Neutrophil (primary cell): ENCODE measurements around the gene KBTBD6.

Source experiments
- H3K27ac ChIP-seq: fragments of 200-600 bp; sonication (generic); 2 replicates; pipeline ENCODE4 v1.5.1; 2016; ENCODE audit warnings: mild to moderate bottlenecking, moderate library complexity
- H3K27me3 ChIP-seq: fragments of 200-600 bp; sonication (generic); 2 replicates; pipeline ENCODE4 v1.6.0; 2016; ENCODE audit warnings: mild to moderate bottlenecking
- H3K36me3 ChIP-seq: fragments of 200-600 bp; sonication (generic); 2 replicates; pipeline ENCODE4 v1.5.1; 2017
- H3K4me1 ChIP-seq, 2 experiments: fragments of 200-600 bp in 1 of 2; sonication (generic) in 1 of 2; 1 replicate in 1 of 2; 2 replicates in 1 of 2; pipeline versions ENCODE4 v1.5.1 to v1.6.1; 2013 to 2016; ENCODE audit warnings: low read depth in 1 of 2, low read length in 1 of 2, mild to moderate bottlenecking in 1 of 2, moderate library complexity in 1 of 2; ENCODE audit not compliant: control insufficient read depth in 1 of 2, insufficient read depth in 1 of 2
- H3K4me3 ChIP-seq, 2 experiments: fragments of 200-600 bp in 1 of 2; sonication (generic) in 1 of 2; 1 replicate in 1 of 2; 2 replicates in 1 of 2; pipeline ENCODE4 v1.5.1; 2013 to 2016; ENCODE audit warnings: low read depth in 1 of 2, low read length in 1 of 2, mild to moderate bottlenecking in 1 of 2, moderate library complexity in 1 of 2
- H3K9me3 ChIP-seq: fragments of 200-600 bp; sonication (generic); 2 replicates; pipeline ENCODE4 v1.5.1; 2016
- TF ChIP-seq, protein P1 (sequence below): fragments of 200-600 bp; sonication (generic); IDR thresholded peaks from 2 replicates; pipeline ENCODE4 v1.5.1; 2016; ENCODE audit warnings: antibody characterized with exemption

The KBTBD6 gene

GRCh38 chr13:41150058-41150457 is 17.5 kb upstream of the KBTBD6 start:
- Histone ChIP-seq H3K27ac (no peak overlapping the region), H3K36me3 (no peaks in the 10 kb centered on the region), H3K27me3 (no peaks in the 10 kb centered on the region), H3K9me3 (peaks cover 45% of the 10 kb centered on the region), H3K4me1 (no peaks in the 10 kb centered on the region), H3K4me3 (no peak overlapping the region)
- TF ChIP-seq, protein P1, sequence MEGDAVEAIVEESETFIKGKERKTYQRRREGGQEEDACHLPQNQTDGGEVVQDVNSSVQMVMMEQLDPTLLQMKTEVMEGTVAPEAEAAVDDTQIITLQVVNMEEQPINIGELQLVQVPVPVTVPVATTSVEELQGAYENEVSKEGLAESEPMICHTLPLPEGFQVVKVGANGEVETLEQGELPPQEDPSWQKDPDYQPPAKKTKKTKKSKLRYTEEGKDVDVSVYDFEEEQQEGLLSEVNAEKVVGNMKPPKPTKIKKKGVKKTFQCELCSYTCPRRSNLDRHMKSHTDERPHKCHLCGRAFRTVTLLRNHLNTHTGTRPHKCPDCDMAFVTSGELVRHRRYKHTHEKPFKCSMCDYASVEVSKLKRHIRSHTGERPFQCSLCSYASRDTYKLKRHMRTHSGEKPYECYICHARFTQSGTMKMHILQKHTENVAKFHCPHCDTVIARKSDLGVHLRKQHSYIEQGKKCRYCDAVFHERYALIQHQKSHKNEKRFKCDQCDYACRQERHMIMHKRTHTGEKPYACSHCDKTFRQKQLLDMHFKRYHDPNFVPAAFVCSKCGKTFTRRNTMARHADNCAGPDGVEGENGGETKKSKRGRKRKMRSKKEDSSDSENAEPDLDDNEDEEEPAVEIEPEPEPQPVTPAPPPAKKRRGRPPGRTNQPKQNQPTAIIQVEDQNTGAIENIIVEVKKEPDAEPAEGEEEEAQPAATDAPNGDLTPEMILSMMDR, result no peak

- Histone ChIP-seq H3K9me3 (peaks cover 45% of the 10 kb centered on the region), H3K27me3 (no peaks in the 10 kb centered on the region), H3K36me3 (no peaks in the 10 kb centered on the region), H3K4me1 (no peaks in the 10 kb centered on the region), H3K27ac (no peak overlapping the region), H3K4me3 (no peak overlapping the region)
- TF ChIP-seq, protein P1, result no peak
Measured at GRCh38 chr13:41148419-41149283, 16.0 kb upstream of the KBTBD6 start.

DNA sequence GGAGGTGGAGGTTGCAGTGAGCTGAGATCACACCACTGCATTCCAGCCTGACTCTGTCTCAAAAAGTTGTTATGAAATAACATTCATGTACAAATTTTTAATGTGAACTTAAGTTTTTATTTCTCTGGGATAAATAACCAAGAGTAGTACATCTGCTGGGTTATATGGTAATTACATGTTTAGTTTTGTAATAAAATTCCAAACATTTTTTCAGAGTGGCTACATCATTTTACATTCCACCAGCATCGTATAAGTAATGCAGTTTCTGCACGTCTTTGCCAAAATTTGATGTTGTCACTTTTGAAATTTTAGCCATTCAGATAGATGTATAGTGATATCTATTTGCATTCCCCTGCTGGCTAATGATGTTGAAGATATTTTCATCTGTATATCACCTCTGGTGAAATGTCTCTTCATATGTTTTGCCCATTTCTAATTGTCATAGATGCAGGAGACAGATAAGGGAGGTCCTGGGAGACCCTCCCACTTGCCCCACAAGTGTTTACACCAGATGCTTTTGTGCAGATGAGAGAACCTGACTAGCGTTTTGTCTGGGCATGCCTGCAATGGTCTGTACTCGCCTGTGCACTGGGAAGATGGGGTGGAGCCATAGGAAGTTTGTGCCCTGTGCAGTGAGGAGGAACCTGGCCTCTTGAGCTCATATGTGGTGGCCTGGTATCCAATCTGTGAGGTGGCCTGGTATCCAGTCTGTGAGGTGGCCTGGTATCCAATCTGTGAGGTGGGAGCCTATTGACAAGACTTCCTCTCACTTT is 12.7 kb upstream of the KBTBD6 start:
- TF ChIP-seq, protein P1, result no peak
- Histone ChIP-seq H3K36me3 (no peaks in the 10 kb centered on the region), H3K4me3 (no peak overlapping the region), H3K27me3 (no peaks in the 10 kb centered on the region), H3K9me3 (peaks cover 32% of the 10 kb centered on the region), H3K4me1 (no peaks in the 10 kb centered on the region), H3K27ac (no peak overlapping the region)

- TF ChIP-seq, protein P1, result no peak
- Histone ChIP-seq H3K9me3 (peaks cover 25% of the 10 kb centered on the region), H3K36me3 (no peaks in the 10 kb centered on the region), H3K27me3 (no peaks in the 10 kb centered on the region), H3K27ac (no peak overlapping the region), H3K4me1 (no peaks in the 10 kb centered on the region), H3K4me3 (no peak overlapping the region)
Measured at GRCh38 chr13:41144576-41144975, 12.0 kb upstream of the KBTBD6 start.

- H3K36me3 ChIP-seq, result no peaks in the 10 kb centered on the region
- no peak overlapping the region for H3K4me3 ChIP-seq
- TF ChIP-seq, protein P1, result no peak
Measured at GRCh38 chr13:41139296-41139966, 6.8 kb upstream of the KBTBD6 start.

More at GRCh38 chr13:41139296-41139966, 6.8 kb upstream of the KBTBD6 start:
- no peak overlapping the region for H3K27ac ChIP-seq
- no peaks in the 10 kb centered on the region for H3K9me3 ChIP-seq
- H3K4me1 ChIP-seq, result no peaks in the 10 kb centered on the region
- no peaks in the 10 kb centered on the region for H3K27me3 ChIP-seq
